GM20000 (cell line): Measurements from ENCODE around the gene SLC11A1.

Source experiments
- DNase-seq: peaks from one replicate; pipeline ENCODE4 v3.0.0; 2012; ENCODE audit warnings: low spot score
- CTCF ChIP-seq: IDR thresholded peaks from 2 replicates; pipeline ENCODE4 v1.5.1; 2012; ENCODE audit warnings: mild to moderate bottlenecking, control low read depth; ENCODE audit errors: extremely low read depth, missing control alignments

The SLC11A1 gene

DNA sequence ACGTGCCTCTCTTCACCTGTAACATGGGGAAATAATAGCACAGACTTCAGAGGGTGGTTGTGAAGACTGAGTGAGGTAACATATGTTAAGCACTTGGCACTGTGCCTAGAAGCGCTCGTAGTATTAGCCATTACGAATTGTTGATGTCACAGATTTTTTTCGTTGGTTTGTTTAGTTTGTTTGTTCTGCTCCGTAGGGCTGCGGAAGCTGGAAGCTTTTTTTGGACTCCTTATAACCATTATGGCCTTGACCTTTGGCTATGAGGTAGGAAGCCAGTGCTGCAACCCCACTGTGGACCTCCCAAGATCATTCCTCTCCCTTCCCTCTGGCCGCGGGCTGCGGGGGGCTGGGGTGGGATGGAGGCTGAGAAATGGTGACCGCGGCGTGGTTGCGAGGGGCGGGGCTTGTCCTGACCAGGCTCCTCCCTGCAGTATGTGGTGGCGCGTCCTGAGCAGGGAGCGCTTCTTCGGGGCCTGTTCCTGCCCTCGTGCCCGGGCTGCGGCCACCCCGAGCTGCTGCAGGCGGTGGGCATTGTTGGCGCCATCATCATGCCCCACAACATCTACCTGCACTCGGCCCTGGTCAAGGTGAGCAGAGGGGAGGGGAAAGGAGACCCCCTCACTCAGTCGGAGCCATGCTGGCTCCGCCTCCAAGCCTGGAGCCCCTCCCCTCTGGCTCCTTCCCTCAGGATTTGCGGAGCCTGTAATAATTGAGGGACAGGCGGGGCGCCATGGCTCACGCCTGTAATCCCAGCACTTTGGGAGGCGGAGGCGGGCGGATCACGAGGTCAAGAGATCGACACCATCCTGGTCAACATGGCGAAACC lies 5.5 kb downstream of the SLC11A1 start:
- no peak for TF ChIP-seq CTCF
- DNase-seq: no peak

- DNase-seq: no peak
- TF ChIP-seq CTCF: no peak
Measured at GRCh38 chr2:218389333-218390150, 7.5 kb downstream of the SLC11A1 start.

DNA sequence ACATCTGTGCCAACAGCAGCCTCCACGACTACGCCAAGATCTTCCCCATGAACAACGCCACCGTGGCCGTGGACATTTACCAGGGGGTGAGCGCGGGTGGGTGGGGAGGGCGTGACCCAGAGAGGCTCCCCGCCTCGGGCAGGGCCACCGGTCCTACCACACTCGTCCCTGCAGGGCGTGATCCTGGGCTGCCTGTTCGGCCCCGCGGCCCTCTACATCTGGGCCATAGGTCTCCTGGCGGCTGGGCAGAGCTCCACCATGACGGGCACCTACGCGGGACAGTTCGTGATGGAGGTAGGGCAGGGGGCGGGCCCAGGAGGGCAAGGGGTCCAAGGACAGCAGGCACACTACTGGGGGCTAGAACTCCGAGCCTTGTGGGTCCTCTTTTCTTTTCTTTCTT lies 9.1 kb downstream of the SLC11A1 start:
- no peak for DNase-seq
- no peak for TF ChIP-seq CTCF

DNA sequence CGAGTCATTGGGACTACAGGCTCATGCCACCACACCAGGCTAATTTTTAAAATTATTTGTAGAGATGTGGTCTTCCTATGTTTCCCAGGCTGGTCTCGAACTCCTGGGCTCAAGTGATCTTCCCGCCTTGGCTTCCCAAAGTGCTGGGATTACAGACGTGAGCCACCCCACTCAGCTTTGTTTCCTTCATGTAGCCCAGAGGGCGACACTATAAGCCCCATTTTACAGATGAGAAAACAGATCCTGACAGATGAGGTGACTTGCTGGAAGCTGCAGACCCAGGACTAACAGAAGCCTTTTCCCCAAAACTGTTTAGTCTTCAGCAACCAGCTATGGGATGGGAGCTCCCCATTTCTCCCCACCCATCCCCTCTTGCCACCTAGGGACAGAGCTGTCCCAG lies 10.4 kb downstream of the SLC11A1 start:
- TF ChIP-seq CTCF: no peak
- DNase-seq: no peak

- no peak for DNase-seq
- no peak for TF ChIP-seq CTCF
Measured at GRCh38 chr2:218392891-218393462, 10.9 kb downstream of the SLC11A1 start.

DNA sequence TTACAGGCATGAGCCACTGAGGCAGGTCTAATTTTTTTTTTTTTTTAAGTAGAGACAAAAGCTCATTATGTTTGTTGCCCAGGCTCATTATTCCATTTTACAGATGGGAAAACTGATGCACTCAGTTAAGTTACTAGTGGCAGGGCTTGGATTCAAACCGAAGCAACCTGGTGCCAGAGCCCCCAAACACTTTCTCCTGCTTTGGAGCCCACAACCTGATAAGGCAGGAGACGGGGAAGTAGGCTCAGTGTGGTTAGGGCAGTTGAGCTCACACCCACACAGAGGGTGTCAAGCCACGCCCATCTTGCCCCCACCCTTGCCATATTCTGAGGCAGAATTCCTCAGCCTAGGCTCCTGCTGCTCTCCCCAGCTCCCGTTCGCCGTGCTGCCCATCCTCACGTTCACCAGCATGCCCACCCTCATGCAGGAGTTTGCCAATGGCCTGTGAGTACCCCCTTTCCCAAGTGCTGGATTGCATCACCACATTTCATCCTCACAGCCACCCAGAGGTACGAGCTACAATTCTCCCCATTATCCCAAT lies 11.7 kb downstream of the SLC11A1 start:
- DNase-seq: no peak
- no peak for TF ChIP-seq CTCF
